ENCODE results near the gene SLC24A4. TPM values are rescaled to one million over a fixed set of nuclear protein-coding genes. Genes with fewer than 3 reads are reported as not detected.
"Not testable (repeated sequence)": the region's sequence is repeated elsewhere in the genome, so short reads cannot be mapped to it uniquely, and the experiment has no call there.

The SLC24A4 gene
- total RNA-seq, 1 experiment from 2014 or later = not detected

DNA sequence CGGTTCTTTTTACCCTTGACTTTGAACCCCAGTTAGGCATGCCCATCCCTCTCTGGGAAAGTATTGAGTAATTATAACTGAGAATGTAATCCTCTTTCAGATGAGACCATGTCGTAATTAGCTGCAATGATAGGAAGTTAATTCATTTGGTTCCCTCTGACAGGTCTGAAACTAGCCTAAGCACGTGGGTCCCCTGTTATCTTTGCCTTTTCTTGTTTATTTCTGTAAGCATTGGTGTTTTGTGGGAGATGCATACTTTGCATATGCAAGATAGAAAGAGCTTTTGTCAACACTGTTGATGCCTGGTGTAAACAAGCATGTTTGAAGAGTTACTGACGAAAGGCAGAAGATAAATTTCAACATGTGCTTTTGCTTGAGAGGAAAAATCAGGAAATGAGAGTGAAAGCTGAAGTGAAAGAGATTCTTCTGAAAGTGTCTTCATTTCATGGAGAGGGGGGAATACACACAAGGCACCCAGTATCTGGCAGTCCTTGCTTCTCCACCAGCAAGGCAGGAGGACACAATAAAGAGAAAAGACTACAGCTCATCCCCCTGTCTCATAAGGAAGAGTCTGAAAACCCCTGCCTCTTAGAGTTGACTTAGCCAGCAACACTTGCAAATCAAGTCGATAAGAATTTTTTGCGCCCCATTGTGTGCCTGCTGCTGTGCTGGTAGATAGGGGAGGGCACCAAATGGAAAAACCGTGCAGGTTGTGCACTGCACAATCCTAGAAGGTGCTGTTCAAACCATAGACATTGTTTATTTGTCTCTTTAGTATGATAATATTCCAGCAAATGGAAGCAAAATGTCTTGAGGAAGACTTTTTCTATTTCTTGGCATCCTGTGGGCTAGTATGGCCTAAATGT, 77.8 kb downstream of the SLC24A4 start:
- no peak for DNase-seq (ENCODE audit: low read depth)

DNA sequence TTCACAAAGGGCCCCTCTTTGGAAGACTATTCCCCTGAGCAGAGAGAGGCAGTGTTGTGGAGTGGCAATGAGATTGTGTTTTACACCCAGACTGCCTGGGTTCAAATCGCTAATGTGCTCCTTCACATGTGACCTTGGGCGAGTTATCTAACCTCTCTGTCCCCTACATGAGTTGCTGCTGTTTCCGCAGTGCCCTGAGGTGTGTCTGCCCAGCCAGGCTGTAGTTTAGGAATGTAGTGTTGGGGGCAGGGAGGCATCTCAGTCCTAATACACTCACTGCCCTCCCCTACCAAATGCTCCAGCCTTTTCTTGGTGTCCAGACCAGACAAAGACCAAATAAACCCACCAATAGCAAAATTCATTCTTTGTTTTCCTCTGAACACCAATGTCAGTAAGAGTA, 78.6 kb downstream of the SLC24A4 start:
- no peak for DNase-seq (ENCODE audit: low read depth)

DNA sequence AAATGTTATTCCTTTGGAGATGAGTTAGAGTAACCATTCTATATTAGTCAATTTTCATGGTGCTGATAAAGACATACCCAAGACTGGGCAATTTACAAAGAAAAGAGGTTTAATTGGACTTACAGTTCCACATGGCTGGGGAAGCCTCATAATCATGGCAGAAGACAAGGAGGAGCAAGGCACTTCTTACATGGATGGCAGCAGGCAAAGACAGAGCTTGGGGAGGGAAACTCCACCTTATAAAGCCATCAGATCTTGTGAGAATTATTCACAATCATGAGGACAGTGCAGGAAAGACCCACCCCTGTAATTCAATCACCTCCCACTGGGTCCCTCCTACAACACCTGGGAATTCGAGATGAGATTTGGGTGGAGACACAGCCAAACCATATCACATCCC, 79.5 kb downstream of the SLC24A4 start:
- not testable (repeated sequence) for DNase-seq (ENCODE audit: low read depth)

DNA sequence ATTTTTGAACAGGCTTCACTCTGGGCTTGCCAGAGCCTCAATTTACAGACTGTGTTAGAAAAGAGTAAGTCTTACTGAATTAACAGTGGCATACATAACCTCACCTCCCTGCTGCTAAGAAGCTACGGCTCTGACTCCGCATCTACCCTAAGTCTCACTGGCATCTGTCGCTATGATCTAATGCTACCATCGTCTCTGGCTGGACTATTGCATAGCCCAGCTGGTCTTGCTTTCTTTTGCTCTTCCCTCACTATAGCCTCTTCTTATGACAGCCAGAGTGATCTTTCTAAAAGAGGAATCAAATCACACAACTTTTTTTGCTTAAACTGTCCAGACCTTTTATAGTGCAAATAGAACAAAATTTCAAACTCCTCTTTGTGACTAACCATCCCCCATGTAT, 81.1 kb downstream of the SLC24A4 start:
- DNase-seq (ENCODE audit: low read depth) = no peak

DNA sequence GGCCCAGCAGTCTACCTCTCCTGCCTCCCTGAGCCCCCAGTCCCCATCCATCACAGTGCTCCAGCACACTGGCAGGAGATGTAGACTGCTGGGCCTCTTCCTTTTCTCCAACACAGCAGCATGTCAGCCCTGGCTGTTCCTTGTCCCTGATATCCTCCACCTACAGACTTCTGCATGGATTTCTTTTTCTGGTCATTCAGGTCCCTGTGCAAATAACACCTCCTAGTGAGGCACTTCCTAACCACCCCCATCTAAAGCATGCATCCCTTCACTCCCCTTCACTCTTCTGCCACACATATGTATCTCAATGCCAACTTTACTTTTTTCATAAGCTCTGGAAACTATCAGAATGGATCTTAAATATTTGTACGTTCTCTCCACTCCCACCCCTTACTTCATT, 81.5 kb downstream of the SLC24A4 start:
- no peak for DNase-seq (ENCODE audit: low read depth)

DNA sequence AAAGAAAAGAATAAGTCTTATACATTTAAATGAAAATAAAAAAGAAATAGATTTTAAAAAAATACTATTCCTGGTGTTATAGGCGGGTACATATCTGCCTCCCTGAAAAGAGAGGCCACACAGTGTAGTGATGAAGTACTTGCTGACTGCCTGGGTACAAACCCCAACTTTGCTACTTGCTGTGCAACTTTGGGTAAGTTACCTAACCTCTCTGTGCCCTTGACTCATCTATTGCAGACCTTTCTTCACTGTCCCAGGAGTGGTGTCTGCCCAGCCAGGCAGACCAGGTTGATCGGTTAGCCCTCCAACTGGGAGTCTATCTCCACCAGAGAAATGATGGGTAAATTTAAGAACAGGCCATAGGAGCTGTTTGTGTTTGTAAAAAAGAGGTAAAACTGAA, 82.0 kb downstream of the SLC24A4 start:
- no peak for DNase-seq (ENCODE audit: low read depth)

DNA sequence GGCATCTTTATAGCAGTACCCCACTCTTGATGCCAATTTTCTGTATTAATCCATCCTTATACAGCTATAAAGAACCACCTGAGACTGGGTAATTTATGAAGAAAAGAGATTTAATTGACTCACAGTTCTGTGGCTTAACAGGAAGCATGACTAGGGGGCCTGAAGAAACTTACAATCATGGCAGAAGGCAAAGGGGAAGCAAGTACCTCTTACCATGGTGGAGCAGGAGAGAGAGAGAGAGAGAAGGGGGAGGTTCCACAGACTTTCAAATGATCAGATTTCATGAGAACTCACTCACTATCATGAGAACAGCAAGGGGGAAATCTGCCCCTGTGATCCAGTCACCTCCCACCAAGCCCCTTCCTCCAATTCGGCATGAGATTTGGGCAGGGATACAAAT, 84.4 kb downstream of the SLC24A4 start:
- DNase-seq (ENCODE audit: low read depth) = no peak

DNA sequence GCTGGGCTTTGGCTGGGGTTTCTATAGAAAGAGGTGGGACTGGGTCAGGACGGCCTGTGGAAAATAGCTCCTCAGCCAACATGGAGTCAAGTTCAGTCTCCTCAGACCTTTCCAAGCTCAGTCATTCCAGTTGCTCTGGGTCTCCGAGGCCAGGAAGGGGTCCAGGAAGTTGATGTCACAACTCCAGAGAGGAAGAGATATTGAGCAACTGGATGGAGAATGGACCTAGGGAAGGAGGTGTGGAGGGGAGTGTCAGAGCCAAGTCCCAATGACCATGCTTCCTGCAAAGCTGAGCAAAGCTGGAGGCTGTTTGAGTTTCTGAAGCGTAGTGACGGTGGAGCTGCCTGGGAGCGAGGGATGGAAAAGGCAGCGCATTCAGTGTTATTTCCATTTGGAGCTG, 86.1 kb downstream of the SLC24A4 start:
- DNase-seq (ENCODE audit: low read depth) = no peak

DNA sequence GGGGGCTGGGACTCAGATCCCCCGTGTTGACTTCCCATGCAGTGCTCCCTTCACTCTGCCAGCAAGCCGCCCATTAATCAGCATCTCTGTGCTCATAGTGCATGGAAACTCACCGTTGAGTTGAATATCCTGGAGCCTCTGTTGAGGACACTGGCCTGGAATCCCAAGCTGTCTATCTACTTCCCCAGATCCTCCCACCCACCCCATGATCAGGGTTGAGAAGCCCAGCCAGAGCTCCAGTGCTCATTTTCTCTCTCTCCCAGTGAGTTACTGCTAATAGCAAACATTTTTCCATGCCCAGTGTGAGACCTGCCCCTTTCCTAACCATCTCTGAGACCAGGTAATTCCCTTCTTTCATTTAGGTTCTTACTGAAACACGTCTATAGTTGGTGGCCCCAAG, 88.2 kb downstream of the SLC24A4 start:
- no peak for DNase-seq (ENCODE audit: low read depth)

DNA sequence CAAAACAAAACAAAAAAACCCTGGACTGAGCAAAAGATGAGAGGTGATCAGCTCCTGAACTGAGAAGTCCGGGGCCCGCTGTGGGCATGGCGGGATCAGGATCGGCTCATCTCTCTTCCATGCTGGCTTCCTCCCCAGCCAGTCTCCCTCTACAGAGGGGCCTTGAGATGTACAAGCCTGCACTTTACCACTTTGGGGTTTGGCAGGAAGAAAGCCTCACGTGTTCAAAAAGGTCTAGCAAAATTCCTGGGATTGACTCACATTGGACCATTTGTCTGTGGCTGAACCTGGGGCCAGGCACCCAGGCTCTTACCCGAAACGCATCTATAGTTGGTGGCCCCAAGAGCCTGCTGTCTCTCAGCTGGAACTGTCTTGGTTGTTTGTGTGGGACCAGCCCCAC, 89.0 kb downstream of the SLC24A4 start:
- DNase-seq (ENCODE audit: low read depth) = no peak

DNA sequence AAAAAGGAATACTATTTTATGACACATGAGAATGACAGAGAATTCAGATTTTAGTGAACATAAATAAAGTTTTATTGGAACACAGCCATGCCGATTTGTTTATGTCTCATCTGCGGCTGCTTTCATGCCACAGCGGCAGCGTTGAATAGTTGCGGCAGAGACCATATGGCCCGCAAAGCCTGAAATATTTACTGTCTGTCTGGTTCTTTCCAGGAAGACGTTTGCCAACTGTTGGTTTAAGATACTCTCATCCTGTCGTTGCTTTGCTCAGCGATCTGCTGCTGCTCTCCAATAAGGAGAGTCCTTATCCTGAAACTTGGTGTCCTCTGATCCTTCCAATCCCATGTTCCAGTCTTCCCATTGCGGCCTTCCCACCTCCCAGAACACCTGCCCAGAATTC, 89.9 kb downstream of the SLC24A4 start:
- DNase-seq (ENCODE audit: low read depth) = no peak

DNA sequence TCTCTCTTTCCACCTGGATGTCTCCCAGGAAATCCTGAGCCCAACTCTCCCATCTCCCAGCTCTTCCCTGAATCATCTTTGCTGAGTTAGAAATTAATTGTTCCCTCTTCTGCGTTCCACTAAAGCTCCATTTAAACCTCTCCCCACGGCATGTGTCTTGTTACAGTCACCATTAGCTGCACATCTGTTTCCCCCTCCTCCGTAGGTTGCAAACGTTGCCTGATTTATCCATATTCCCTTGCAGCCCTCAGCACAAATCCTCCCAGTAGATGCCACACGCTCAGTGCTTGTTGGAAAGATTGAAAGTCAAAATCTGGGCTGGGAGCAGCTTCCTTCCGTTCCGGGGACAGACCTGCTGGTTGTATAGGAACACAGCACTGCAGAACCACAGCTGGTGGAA, 90.4 kb downstream of the SLC24A4 start:
- no peak for DNase-seq (ENCODE audit: low read depth)

DNA sequence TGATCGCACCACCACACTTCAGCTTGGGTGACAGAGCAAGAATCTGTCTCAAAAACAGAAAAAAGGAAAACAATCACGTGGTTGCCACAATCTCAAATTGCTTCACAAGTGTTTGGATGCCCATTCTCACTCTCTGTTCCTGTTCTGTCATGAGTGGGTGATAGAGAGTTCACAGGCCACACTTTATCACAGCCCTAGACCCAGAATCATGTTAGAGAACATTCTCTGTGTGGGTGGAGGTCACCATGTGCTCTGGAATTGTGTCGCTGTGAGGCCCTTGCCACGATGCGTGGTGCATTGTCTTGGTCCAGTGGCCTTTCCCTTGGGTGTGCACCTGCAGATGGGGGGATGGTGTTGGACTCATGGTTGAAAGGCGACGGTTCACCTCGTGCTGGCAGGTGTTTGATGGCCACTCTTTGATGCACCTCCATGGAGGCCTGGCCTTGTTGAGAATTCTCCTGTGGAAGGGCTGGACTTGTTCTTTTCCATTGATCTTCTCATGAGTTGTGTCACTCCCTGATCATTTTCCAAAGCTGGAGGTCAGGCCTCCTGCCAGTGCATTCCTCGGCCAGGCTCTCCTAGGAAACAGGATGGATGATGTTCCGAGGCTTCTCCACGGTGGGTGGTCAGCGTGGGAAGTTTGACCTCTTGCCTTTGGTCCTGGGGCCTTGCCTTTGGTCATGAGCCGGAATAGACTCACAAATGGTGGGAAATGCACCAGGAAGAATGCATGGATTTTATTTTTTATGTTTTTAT, 91.9 kb downstream of the SLC24A4 start:
- no peak for DNase-seq (ENCODE audit: low read depth)

DNA sequence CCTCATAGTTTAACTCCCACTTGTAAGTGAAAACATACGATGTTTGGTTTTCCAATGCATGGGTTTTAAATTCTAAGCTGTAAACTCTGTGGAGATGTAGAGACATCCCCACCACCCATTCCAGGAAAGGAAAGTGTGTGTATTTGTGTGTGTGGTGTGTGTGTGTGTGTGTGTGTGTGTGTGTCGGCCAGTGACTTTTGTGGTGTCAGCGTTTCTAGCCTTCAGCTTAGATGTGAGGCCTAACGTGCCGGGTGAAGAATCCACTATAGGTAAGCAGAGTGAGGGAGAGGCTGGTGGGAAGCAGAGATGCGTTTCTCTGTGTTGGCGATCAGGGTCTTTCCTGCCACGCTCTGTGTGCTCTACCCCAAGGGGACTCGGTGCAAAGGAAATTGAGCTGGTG, 93.0 kb downstream of the SLC24A4 start:
- no peak for DNase-seq (ENCODE audit: low read depth)

DNA sequence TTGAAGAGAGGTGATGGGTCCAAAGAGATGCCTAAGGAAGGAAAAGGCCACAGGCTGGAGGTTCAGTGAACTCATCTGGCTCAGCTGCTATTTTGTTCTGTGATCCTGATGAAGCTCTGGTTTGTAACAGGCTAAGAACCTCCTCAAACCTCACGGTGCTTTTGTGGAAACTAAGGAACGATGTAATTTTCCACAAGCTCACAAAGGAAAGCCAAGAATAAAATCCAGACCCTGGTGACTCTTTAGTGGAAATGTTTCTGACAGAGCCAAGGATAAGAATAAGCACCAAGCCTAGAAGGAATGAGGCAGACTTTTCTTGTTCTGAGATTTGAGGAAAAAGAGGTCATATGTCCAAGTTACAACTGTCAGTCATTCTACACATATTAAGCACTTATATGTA, 93.6 kb downstream of the SLC24A4 start:
- no peak for DNase-seq (ENCODE audit: low read depth)

DNA sequence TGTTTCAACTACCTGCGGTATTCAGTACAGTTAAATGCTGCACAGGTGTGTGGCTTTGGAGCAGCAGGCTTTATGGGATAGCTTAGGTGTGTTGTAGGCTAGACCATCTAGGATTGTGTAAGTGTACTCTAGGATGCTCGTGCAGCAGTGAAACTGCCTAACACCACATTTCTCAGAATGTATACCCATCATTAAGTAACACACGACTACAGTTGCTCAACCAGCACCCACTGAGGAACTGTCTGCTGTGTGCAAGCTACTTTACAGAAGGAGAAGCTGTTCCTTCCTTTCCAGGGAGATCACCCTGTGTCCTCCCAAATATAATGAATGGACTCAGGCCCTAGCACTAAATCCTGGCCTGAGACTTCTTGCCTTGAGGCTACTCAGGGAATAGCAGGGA, 94.8 kb downstream of the SLC24A4 start:
- DNase-seq (ENCODE audit: low read depth) = no peak

DNA sequence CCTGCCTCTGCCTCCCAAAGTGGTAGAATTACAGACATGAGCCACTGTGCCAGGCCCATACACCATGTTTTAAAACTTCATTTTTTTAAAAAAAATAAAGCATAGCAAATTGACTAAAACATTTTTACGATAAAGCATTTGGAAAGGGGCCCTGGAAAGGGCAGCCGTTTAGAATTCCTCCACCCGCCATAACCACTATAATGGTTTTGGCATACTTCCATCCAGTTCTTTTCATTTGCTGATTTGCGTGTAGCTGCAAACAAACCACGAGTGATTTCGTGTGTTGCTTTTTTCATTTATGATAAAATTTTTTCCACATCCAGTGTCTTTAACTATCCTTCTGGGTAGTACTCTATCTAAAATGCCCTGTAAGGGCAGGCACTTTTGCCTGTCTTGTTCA, 98.8 kb downstream of the SLC24A4 start:
- no peak for DNase-seq (ENCODE audit: low read depth)

DNA sequence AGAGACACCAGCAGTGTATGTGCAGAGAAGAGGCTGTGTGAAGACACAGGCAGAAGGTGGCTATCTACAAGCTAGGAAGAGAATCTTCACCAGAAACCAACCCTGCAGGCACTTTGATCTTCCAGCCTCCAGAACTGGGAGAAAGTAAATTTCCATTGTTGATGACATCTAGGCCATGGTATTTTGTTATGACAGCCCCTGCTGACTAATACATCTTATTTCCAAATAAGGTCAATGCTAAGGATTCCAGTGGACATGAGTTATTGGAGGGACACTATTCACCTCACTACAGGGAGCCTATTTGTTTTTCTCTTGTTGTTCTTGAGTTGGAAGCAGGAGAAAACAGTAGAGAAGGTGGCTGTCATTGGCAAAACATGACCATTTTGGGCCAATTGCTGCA, 102.1 kb downstream of the SLC24A4 start:
- DNase-seq (ENCODE audit: low read depth) = peak; percentile 17

DNA sequence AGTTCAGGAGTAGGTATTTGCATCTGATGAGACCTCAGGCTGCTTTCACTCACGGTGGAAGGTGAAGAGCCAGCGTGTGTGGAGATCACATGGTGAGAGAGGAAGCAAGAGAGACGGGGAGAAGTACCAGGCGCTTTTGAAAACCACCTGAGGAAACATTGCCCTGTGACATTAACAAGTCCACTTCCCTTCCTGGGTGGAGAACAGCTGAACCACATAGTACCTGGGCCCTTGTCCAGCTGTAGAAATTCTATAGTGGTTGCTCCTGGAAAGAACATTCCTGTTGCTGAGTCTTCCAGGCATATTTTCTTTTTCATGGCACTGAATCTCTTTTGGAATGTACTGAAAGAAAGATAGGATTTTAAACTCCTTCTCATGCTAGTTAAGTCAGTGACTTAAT, 103.3 kb downstream of the SLC24A4 start:
- no peak for DNase-seq (ENCODE audit: low read depth)

DNA sequence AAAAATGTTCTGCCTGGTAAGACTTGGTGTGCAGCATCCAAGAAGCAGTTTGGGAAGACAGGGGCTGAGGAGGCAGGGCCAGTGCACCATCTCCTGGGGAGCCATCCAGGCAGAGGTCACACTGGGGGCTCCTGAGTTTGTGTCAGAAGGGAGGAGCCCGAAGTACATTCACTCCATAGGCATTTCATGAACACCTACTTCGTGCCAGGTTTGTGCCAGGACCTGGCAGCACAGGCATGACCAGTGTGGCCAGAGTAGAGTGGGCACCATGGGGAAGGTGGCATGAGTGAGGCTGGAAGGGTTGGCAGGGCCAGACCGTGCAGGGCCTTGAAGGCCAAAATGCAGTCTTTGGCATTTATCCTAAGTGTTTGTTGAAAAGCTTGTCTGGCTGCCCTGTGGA, 104.1 kb downstream of the SLC24A4 start:
- DNase-seq (ENCODE audit: low read depth) = no peak

DNA sequence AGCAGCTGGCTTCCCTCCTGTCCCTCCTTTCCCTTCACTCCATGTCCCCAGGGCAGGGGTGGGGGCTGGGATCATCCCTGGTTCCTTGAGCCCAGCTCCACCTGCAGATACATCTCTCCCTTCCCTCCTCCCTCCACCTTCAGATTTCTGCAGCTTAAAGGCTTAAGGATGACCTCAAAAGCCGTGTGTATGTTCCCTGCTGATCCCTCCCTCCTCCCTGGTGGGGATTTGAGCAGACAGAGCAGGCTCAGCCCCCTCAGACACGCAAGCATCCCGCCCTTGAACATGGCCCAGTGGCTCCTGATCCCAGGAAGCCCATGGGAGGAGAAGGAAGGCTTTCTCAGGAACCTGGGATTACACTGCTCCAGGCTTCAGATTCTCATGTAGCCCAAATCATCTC, 107.7 kb downstream of the SLC24A4 start:
- no peak for DNase-seq (ENCODE audit: low read depth)

DNA sequence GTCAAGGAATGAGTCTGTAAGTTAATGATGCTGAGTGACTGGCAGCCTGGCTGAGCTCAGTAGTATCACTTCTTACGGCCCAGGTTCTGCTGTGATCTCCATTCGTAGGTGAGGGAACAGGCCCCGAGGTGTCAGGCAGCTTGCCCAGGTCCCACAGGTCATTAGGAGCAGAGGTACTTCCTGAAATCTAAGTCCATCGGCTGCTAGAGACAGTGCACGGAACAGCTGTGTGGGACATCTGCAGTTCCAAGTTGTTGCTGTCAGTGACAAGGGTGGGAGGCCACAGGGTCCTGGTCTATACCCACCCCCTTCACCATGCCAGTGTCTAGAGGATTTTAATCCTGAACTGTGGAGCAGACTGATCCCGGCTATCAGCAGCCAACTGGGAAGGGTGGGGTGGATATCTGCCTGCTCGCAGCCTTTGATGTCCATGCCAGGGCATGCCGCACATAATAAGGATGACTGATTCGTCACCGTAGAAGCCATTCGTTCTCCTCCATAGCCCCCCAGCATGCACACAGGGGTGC, 108.3 kb downstream of the SLC24A4 start:
- no peak for DNase-seq (ENCODE audit: low read depth)

DNA sequence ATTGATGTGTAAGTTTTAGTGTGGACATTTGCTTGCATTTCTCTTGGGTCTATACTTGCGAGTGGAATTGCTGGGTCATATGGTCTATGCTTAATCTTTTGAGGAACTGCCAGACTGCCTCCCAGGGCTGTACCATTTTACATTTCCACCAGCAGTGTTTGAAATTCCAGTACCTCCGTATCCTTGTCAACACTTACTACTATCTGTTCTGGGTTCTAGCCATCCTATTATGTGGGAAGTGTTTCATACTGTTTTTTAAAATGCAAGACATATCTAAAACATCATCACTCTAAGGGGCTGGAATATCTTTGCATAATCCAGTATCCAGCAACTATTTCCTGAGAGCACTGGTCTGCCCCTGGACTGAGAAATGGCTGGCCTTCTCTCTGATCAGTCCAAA, 110.4 kb downstream of the SLC24A4 start:
- no peak for DNase-seq (ENCODE audit: low read depth)
